ENCODE results near the gene CHM.

DNA sequence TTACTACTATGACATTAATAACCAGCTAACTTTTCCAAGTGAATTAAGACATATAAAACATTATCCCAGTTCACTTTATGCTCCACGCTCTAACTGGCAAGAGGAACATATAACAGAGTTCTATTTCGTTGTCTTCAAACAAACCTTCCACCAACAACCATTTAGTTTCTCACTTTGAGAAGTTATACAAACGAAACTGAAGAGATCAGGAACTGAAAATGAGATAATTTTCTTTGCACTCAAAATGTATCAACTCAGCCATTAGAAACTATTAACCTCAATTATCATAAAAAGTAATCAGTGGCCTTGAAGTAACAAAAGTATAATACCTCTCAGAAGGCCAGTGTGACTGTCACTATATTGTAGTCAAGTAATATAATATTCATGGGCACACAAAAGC, 70.1 kb downstream of the CHM start:
- TF ChIP-seq POLR2A (IDR thresholded peaks at IDR 0.05) (no peak), POLR2AphosphoS5 (IDR thresholded peaks at IDR 0.05; ENCODE audit: insufficient read depth in 1 of 2, low read depth in 1 of 2) (no peak)
- TF ChIP-seq, protein P1, sequence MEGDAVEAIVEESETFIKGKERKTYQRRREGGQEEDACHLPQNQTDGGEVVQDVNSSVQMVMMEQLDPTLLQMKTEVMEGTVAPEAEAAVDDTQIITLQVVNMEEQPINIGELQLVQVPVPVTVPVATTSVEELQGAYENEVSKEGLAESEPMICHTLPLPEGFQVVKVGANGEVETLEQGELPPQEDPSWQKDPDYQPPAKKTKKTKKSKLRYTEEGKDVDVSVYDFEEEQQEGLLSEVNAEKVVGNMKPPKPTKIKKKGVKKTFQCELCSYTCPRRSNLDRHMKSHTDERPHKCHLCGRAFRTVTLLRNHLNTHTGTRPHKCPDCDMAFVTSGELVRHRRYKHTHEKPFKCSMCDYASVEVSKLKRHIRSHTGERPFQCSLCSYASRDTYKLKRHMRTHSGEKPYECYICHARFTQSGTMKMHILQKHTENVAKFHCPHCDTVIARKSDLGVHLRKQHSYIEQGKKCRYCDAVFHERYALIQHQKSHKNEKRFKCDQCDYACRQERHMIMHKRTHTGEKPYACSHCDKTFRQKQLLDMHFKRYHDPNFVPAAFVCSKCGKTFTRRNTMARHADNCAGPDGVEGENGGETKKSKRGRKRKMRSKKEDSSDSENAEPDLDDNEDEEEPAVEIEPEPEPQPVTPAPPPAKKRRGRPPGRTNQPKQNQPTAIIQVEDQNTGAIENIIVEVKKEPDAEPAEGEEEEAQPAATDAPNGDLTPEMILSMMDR (IDR thresholded peaks at IDR 0.05), result no peak

All from vagina (tissue), 2 donors.